HepG2 (cell line): ENCODE results near the gene PRR4.

Experiments
- CTCF ChIP-seq: sonication (generic); formaldehyde crosslinking; IDR thresholded peaks from 2 replicates; pipeline ENCODE4 v1.5.0; 2020; ENCODE audit warnings: mild to moderate bottlenecking, missing genetic modification reagents, moderate library complexity
- ZNF260 ChIP-seq: sonication (generic); formaldehyde crosslinking; IDR thresholded peaks from 2 replicates; pipeline ENCODE4 v1.4.0; 2020; ENCODE audit warnings: missing genetic modification reagents, low read depth, mild to moderate bottlenecking, borderline replicate concordance
- ZNF34 ChIP-seq: sonication (generic); formaldehyde crosslinking; IDR thresholded peaks from 2 replicates; pipeline ENCODE4 v1.4.0; 2020; ENCODE audit warnings: mild to moderate bottlenecking, missing genetic modification reagents, borderline replicate concordance

GRCh38 chr12:10891937-10892336 is 42.7 kb upstream of the PRR4 start:
- TF ChIP-seq ZNF34 (CRISPR knock-in tag) (no peak), CTCF (no peak), ZNF260 (no peak)
